Measurements from ENCODE around the gene GCH1.

GRCh38 chr14:54803926-54804537 lies 98.6 kb downstream of the GCH1 start:
- TF ChIP-seq CTCF (IDR thresholded peaks at IDR 0.05; ENCODE audit: poor library complexity, severe bottlenecking) = no peak
- TF ChIP-seq EP300 (conservative IDR thresholded peaks at IDR 0.05; ENCODE audit: poor library complexity, severe bottlenecking) = no peak

Data from neural cell (in vitro differentiated cells).